ENCODE measurements around the gene PTAR1.
A peak's percentile ranks its signal among the peaks of the same experiment; 100 is the strongest.

The PTAR1 gene

DNA sequence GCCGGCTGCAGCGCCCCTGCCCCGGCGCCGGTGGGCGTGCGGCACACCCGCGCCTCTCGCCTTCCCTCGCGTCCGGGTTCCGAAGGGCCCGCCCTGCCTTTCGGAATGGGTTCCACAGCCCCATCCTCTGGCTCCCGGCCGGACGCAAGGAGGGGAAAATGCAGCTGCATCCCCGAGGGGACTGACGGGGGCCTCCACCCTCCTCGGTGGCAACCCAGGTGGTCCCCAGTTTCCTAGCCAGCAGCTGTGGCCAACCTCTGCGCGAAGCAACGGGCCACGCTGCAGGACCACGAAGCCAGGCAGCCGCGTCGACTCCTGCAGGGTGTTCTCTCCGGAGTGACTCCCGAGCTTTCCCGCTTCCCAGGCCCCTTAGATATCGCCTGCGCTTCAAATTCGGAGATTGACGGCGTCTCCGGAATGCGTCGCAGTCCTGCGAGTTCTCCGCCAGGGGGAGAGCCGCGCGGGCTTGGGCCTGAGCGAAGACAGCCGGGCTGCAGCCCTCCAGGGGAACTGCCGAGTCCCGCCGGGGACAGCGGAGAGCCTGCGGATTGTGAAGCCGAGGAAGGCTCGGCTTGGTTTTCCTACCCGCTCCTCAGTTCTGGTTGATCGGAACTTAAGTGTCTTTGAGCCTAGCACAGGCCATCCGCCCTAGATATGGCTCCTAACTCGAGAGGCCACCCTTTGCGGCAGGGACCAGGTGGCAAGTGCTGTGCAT, 87.1 kb downstream of the PTAR1 start:
- Histone ChIP-seq H3K27ac (ENCODE audit: poor library complexity, severe bottlenecking) (peak overlapping the region; percentile 15), H3K36me3 (ENCODE audit: low read depth) (no peaks in the 10 kb centered on the region), H3K27me3 (ENCODE audit: insufficient read depth, poor library complexity, severe bottlenecking) (no peaks in the 10 kb centered on the region), H3K4me3 (ENCODE audit: severe bottlenecking) (peak overlapping the region; percentile 60), H3K9me3 (ENCODE audit: severe bottlenecking) (no peaks in the 10 kb centered on the region), H3K4me1 (ENCODE audit: insufficient read depth, poor library complexity, severe bottlenecking) (peaks cover 22% of the 10 kb centered on the region)
- DNase-seq (ENCODE audit: low spot score) (peak; percentile 84), ATAC-seq (ENCODE audit: low read depth) (peak; percentile 88)
- TF ChIP-seq, protein P1, sequence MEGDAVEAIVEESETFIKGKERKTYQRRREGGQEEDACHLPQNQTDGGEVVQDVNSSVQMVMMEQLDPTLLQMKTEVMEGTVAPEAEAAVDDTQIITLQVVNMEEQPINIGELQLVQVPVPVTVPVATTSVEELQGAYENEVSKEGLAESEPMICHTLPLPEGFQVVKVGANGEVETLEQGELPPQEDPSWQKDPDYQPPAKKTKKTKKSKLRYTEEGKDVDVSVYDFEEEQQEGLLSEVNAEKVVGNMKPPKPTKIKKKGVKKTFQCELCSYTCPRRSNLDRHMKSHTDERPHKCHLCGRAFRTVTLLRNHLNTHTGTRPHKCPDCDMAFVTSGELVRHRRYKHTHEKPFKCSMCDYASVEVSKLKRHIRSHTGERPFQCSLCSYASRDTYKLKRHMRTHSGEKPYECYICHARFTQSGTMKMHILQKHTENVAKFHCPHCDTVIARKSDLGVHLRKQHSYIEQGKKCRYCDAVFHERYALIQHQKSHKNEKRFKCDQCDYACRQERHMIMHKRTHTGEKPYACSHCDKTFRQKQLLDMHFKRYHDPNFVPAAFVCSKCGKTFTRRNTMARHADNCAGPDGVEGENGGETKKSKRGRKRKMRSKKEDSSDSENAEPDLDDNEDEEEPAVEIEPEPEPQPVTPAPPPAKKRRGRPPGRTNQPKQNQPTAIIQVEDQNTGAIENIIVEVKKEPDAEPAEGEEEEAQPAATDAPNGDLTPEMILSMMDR (IDR thresholded peaks at IDR 0.05; ENCODE audit: poor library complexity, severe bottlenecking) = peak; percentile 91

DNA sequence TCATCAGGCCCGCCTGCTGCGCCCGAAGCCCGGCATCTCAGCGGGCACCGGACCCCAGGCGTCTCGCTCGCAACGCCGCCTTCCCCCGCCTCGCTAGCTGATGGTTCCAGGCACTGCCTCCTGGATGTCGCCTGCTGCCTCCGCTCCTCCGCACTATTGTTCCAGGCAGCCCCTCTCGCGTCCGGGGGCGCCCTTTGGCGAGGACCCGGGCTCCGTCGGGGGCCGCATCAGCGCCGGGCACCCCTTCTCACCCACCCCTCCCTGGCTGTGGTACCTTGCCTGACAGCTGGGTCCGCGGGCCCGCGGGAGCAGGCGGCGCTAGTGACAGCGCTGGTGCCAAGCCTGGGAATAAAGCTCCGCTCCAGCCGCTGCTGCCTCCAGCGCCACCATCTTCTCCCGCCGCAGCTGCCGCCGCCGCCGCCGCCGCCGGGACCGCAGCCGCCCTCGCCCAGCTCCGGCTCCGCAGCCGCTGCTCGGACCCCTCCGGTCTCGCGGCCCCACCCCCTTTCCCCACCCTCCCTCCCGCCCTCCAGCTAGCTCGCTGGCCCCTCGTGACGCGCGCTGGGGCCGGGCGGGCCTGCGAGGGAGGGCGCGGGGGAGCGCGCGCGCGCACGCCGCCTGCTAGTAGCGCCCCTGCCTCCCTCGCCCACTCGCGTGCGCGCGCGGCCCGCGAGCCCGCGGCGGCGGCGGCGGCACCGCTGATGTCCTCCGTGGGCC, 87.8 kb downstream of the PTAR1 start, which contains the start of gene APBA1:
Gene APBA1, minus strand, starts transcription at position 493 of the 717 bp plus-strand sequence.
- peak; percentile 15; the same call in 2 of the 3 replicates for ATAC-seq (ENCODE audit: low read depth)
- TF ChIP-seq, protein P1 (IDR thresholded peaks at IDR 0.05; ENCODE audit: poor library complexity, severe bottlenecking) = no peak
- no peaks in the 10 kb centered on the region for H3K27me3 ChIP-seq (ENCODE audit: insufficient read depth, poor library complexity, severe bottlenecking)
- H3K4me3 ChIP-seq (ENCODE audit: severe bottlenecking) = peak within 1 kb of the TSS; percentile 60
- no peaks in the 10 kb centered on the region for H3K36me3 ChIP-seq (ENCODE audit: low read depth)
- H3K27ac ChIP-seq (ENCODE audit: poor library complexity, severe bottlenecking) = peak within 1 kb of the TSS; percentile 15
- no peaks in the 10 kb centered on the region for H3K9me3 ChIP-seq (ENCODE audit: severe bottlenecking)
- DNase-seq (ENCODE audit: low spot score) = no peak
- H3K4me1 ChIP-seq (ENCODE audit: insufficient read depth, poor library complexity, severe bottlenecking) = peaks cover 22% of the 10 kb centered on the region

DNA sequence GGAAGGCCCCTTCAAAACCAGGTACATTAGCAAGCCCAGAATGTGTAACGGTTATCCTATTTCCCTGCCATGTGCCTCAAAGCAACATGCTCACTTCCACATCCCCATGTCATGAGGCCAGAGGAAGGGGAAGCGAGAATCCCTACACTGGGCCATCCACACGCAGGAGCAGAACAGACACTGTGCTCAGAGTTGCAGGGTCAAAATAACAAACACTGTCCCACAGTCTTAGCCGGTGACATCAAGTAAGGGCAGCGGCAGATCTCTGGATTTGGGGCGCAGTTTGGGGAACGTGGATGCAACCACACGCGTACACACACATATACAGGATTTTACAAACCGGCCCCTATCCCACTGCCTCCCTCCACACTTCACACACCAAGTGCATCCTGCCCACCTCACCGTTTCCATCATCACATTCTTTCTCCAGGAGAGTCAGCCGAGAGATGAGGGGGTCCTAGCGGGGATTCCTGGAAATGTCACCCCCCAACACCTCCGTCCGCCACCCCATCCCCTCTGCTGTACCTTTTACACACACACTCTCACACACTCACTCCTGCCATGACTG, 88.4 kb downstream of the PTAR1 start:
- ATAC-seq (ENCODE audit: low read depth) (no peak), DNase-seq (ENCODE audit: low spot score) (no peak)
- H3K9me3 ChIP-seq (ENCODE audit: severe bottlenecking) = no peaks in the 10 kb centered on the region
- TF ChIP-seq, protein P1 (IDR thresholded peaks at IDR 0.05; ENCODE audit: poor library complexity, severe bottlenecking) = no peak
- no peaks in the 10 kb centered on the region for H3K36me3 ChIP-seq (ENCODE audit: low read depth)
- peaks cover 22% of the 10 kb centered on the region for H3K4me1 ChIP-seq (ENCODE audit: insufficient read depth, poor library complexity, severe bottlenecking)
- H3K27me3 ChIP-seq (ENCODE audit: insufficient read depth, poor library complexity, severe bottlenecking) = no peaks in the 10 kb centered on the region
- no peak overlapping the region for H3K27ac ChIP-seq (ENCODE audit: poor library complexity, severe bottlenecking)
- H3K4me3 ChIP-seq (ENCODE audit: severe bottlenecking) = peak overlapping the region; percentile 60

DNA sequence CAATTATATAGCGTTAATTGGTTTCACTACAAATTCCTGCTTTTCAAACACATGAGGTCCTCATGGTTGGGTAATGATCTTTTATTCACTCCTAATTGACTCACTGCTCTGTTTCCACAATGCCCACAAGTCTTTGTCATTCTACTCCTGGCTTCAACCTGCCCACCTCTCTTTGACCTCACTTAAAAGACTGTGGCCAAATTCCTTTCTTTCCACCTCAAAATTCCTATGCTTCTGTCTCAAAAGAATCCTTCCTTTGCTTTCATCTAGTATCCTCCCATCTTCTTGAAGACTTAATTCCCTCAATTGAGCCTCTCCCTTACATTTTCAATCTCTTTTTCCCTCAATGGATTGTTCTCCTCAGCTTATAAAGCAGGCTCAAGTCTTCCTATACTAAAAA, 92.5 kb downstream of the PTAR1 start:
- ATAC-seq (ENCODE audit: low read depth) (peak; percentile 38; the same call in 1 of the 3 replicates), DNase-seq (ENCODE audit: low spot score) (no peak)
- Histone ChIP-seq H3K4me3 (ENCODE audit: severe bottlenecking) (no peak overlapping the region), H3K27ac (ENCODE audit: poor library complexity, severe bottlenecking) (no peak overlapping the region), H3K36me3 (ENCODE audit: low read depth) (no peaks in the 10 kb centered on the region), H3K9me3 (ENCODE audit: severe bottlenecking) (no peaks in the 10 kb centered on the region), H3K4me1 (ENCODE audit: insufficient read depth, poor library complexity, severe bottlenecking) (no peaks in the 10 kb centered on the region), H3K27me3 (ENCODE audit: insufficient read depth, poor library complexity, severe bottlenecking) (no peaks in the 10 kb centered on the region)
- TF ChIP-seq, protein P1 (IDR thresholded peaks at IDR 0.05; ENCODE audit: poor library complexity, severe bottlenecking) = no peak
